Erythroblast (primary cell): Measurements from ENCODE around the gene KCTD15.

Experiments
- GATA1 ChIP-seq: IDR thresholded peaks from 2 replicates; pipeline ENCODE4 v1.6.1; 2011; ENCODE audit warnings: low read depth, mild to moderate bottlenecking, control low read depth, low read length, moderate library complexity
- POLR2A ChIP-seq: IDR thresholded peaks from 2 replicates; pipeline ENCODE4 v1.6.1; 2011; ENCODE audit warnings: mild to moderate bottlenecking, low read length

DNA sequence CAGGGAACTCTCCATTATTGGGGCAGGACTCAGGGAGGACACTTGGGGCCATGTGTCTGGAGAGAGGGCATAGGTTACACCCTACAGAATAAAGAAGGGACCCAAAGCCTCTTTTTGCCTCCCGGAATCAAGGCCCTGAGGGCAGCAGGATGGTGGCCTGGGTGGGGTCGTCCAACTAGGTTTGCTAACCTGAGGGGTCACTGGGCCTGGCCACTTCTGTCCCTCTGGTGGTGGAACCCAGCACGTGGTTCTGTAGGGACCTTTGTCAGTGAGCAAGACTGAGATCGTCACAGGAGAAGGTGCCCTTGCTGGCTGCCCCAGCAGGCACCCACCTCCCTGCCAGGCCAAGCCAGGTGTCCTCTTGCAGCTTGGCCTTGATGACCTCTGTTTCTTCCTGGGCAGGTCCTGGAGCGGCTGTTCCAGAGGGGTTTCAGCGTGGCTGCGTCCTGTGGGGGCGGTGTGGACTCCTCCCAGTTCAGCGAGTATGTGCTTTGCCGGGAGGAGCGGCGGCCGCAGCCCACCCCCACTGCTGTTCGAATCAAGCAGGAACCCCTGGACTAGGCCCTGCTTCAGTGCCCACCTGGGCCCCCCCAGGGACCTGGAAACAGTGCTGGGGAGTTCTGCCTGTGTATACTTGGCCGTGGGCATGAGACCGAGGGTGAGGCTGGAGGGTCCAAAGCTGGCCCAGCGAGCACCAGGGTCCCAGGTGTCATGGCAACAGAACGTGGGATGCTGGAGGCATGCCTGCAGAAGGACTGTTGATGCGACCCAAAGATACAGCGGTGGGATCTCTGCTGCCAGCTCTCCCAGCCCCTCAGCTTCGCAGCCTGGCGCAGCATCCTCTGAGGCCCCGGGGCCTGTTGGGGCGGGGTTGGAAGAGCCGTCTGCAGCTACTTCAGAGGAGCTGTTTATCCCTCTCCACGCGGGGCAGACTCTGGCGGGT is 16.0 kb downstream of the KCTD15 start:
- no peak for TF ChIP-seq POLR2A
- no peak for TF ChIP-seq GATA1
